22Rv1 (cell line): ENCODE data around the gene DSEL.

Experiments
- H3K27ac ChIP-seq: fragments of 450-650 bp; 2 replicates; pipeline ENCODE4 v1.5.1; 2017
- ZFX ChIP-seq: fragments of 450-650 bp; IDR thresholded peaks from 2 replicates; pipeline ENCODE4 v1.6.1; 2017; ENCODE audit warnings: antibody characterized with exemption, borderline replicate concordance
- TF ChIP-seq, protein P1 (sequence below): fragments of 450-650 bp; IDR thresholded peaks from 2 replicates; pipeline ENCODE4 v1.5.1; 2017; ENCODE audit warnings: mild to moderate bottlenecking

DSEL gene

DNA sequence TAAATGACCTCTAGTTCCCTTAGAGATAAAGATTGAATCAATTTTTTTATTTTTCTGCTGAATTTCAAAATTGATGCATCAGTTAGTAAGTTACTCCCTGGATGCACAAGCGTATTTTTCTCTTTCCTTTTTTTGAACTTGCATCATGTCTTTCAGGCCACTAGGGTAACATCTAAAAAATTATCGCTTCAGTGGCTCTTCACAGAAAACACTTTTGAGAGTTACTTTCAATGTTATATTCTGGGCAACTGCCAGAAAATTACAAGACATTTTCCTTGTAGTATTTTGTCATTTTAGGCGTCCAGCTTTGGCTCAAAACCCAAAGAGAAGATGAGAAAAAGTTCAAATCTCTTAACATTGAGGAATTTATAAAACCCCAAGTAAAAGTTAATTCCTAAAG, 59.8 kb downstream of the DSEL start:
- H3K27ac ChIP-seq: no peak overlapping the region
- TF ChIP-seq ZFX: no peak
- TF ChIP-seq, protein P1, sequence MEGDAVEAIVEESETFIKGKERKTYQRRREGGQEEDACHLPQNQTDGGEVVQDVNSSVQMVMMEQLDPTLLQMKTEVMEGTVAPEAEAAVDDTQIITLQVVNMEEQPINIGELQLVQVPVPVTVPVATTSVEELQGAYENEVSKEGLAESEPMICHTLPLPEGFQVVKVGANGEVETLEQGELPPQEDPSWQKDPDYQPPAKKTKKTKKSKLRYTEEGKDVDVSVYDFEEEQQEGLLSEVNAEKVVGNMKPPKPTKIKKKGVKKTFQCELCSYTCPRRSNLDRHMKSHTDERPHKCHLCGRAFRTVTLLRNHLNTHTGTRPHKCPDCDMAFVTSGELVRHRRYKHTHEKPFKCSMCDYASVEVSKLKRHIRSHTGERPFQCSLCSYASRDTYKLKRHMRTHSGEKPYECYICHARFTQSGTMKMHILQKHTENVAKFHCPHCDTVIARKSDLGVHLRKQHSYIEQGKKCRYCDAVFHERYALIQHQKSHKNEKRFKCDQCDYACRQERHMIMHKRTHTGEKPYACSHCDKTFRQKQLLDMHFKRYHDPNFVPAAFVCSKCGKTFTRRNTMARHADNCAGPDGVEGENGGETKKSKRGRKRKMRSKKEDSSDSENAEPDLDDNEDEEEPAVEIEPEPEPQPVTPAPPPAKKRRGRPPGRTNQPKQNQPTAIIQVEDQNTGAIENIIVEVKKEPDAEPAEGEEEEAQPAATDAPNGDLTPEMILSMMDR: no peak
